ENCODE results near the gene SHOC2.

GRCh38 chr10:110951381-110951780 is 32.0 kb downstream of the SHOC2 start:
- TF ChIP-seq, protein P1, sequence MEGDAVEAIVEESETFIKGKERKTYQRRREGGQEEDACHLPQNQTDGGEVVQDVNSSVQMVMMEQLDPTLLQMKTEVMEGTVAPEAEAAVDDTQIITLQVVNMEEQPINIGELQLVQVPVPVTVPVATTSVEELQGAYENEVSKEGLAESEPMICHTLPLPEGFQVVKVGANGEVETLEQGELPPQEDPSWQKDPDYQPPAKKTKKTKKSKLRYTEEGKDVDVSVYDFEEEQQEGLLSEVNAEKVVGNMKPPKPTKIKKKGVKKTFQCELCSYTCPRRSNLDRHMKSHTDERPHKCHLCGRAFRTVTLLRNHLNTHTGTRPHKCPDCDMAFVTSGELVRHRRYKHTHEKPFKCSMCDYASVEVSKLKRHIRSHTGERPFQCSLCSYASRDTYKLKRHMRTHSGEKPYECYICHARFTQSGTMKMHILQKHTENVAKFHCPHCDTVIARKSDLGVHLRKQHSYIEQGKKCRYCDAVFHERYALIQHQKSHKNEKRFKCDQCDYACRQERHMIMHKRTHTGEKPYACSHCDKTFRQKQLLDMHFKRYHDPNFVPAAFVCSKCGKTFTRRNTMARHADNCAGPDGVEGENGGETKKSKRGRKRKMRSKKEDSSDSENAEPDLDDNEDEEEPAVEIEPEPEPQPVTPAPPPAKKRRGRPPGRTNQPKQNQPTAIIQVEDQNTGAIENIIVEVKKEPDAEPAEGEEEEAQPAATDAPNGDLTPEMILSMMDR (conservative IDR thresholded peaks at IDR 0.05; ENCODE audit: low read depth, low read length) = no peak
- TF ChIP-seq POLR2A (IDR thresholded peaks at IDR 0.05; ENCODE audit: low read depth, low read length) = no peak
- TF ChIP-seq MAZ (IDR thresholded peaks at IDR 0.05; ENCODE audit: borderline replicate concordance, low read depth, low read length) = no peak
- no peak for TF ChIP-seq FOS (IDR thresholded peaks at IDR 0.05; ENCODE audit: low read depth, low read length)
- no peak for TF ChIP-seq RFX5 (IDR thresholded peaks at IDR 0.05; ENCODE audit: low read depth, low read length)
- no peak for TF ChIP-seq ELK1 (IDR thresholded peaks at IDR 0.05; ENCODE audit: borderline replicate concordance, low read depth, low read length)
- TF ChIP-seq USF2 (IDR thresholded peaks at IDR 0.05; ENCODE audit: low read depth, low read length) = no peak

All from IMR-90 (cell line).